Mucosa of descending colon (tissue), 3 donors: ENCODE measurements around the gene DPPA4. TPM values are rescaled to one million over a fixed set of nuclear protein-coding genes. Genes with fewer than 3 reads are reported as not detected.

Experiments used
- total RNA-seq, 3 donors: library from RNA; stranded (reverse); fragmentation: NEBNext Ultra II Directional in 2 of 3; extraction: Animal tissue kit (Norgen Biotek cat#: 25700) in 2 of 3; gene quantifications; one replicate each; pipeline versions ENCODE4 v1.2.1 to v1.2.4, GENCODE V29; 2021 to 2023
- donor health status: DM: no; HTN: no; CAD: no; lungs with moderate emphysema.
- donor health status: DM: no; HTN: no; CAD: no.
- donor health status: DM: no; HTN: yes; CAD: no.

DPPA4 gene
- total RNA-seq, 3 donors from 2014 or later, result not detected

Other genes with a start within 250 kb of the DPPA4 start
- gene MORC1, start 219.4 kb downstream of the DPPA4 start, total RNA-seq, result not detected
- gene C3orf85, start 200.8 kb downstream of the DPPA4 start, total RNA-seq, result 10 to 100 TPM; 13.0 to 32.6 (median 13.1) TPM
- not detected for gene DPPA2, start 21.0 kb downstream of the DPPA4 start, total RNA-seq